IMR-90 (cell line): ENCODE results near the gene GPR179.

ENCODE experiments used
- BHLHE40 ChIP-seq: fragments of 150-350 bp; IDR thresholded peaks from 2 replicates; pipeline ENCODE4 v1.6.1; 2016; ENCODE audit warnings: mild to moderate bottlenecking, low read depth, low read length
- POLR2A ChIP-seq: IDR thresholded peaks from 2 replicates; pipeline ENCODE4 v1.6.1; 2012; ENCODE audit warnings: mild to moderate bottlenecking, low read depth, low read length
- RAD21 ChIP-seq: IDR thresholded peaks from 2 replicates; pipeline ENCODE4 v1.6.1; 2012; ENCODE audit warnings: low read length, improper control_type of control experiment
- TF ChIP-seq, protein P1 (sequence below): conservative IDR thresholded peaks from 2 replicates; pipeline ENCODE4 v1.5.1; 2012; ENCODE audit warnings: mild to moderate bottlenecking, low read depth, low read length, improper control_type of control experiment

DNA sequence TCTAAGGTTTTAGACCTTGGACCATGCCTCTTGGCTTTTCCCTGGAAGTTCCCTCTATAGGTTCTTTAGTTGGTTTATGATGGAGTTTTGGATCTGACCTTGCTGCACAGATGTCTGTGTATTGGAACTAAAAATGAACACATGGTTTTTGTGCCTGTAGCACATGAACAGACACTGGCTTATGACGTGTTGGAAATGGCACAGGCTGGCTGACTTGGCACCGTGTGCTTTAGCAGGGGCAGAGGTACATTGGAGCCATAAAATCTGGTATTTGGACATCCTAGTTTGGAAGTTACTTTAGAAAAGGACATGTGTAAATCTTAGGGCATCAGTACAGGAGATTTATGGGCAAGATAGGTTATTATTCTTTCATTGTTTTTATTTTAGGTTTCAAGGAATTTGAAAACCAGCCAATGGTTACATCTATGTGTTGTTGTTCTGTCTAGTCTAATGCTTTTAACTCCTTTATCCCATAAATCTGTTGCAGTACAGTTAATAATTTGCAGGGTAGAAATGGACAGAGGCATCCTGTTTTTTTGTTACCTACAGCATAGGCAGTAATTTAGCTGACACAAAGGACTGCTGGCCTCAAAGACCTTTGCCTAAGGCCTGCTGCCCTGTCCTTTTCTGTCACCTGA lies 13.8 kb upstream of the GPR179 start:
- TF ChIP-seq, protein P1, sequence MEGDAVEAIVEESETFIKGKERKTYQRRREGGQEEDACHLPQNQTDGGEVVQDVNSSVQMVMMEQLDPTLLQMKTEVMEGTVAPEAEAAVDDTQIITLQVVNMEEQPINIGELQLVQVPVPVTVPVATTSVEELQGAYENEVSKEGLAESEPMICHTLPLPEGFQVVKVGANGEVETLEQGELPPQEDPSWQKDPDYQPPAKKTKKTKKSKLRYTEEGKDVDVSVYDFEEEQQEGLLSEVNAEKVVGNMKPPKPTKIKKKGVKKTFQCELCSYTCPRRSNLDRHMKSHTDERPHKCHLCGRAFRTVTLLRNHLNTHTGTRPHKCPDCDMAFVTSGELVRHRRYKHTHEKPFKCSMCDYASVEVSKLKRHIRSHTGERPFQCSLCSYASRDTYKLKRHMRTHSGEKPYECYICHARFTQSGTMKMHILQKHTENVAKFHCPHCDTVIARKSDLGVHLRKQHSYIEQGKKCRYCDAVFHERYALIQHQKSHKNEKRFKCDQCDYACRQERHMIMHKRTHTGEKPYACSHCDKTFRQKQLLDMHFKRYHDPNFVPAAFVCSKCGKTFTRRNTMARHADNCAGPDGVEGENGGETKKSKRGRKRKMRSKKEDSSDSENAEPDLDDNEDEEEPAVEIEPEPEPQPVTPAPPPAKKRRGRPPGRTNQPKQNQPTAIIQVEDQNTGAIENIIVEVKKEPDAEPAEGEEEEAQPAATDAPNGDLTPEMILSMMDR: no peak
- TF ChIP-seq BHLHE40 (no peak), POLR2A (no peak), RAD21 (no peak)
